ENCODE results near the gene EMILIN3.
A peak's percentile ranks its signal among the peaks of the same experiment; 100 is the strongest.

Gene EMILIN3

GRCh38 chr20:41363601-41364000 is 3.0 kb downstream of the EMILIN3 start:
- no peak for DNase-seq

- DNase-seq: no peak
These were observed 3.9 kb downstream of the EMILIN3 start for GRCh38 chr20:41362748-41363140.

GRCh38 chr20:41361757-41362747 is 4.6 kb downstream of the EMILIN3 start:
- no peak for DNase-seq

GRCh38 chr20:41360831-41361756 is 5.5 kb downstream of the EMILIN3 start:
- DNase-seq: no peak

- no peak for DNase-seq
These were observed 7.0 kb downstream of the EMILIN3 start for GRCh38 chr20:41359541-41360011.

GRCh38 chr20:41358717-41359116 is 7.9 kb downstream of the EMILIN3 start:
- no peak for DNase-seq

- no peak for DNase-seq
These were observed 8.4 kb downstream of the EMILIN3 start for GRCh38 chr20:41358230-41358629.

- no peak for DNase-seq
These were observed 9.0 kb downstream of the EMILIN3 start for GRCh38 chr20:41357424-41358163.

GRCh38 chr20:41356951-41357350 is 9.7 kb downstream of the EMILIN3 start:
- DNase-seq: no peak

GRCh38 chr20:41355598-41356203 is 10.9 kb downstream of the EMILIN3 start:
- no peak for DNase-seq

GRCh38 chr20:41355192-41355591 is 11.4 kb downstream of the EMILIN3 start:
- no peak for DNase-seq

GRCh38 chr20:41353530-41353929 is 13.1 kb downstream of the EMILIN3 start:
- DNase-seq: no peak

- no peak for DNase-seq
These were observed 14.0 kb downstream of the EMILIN3 start for GRCh38 chr20:41352666-41353065.

- peak in 1 of 2 experiments; percentile 17 for DNase-seq
These were observed 14.5 kb downstream of the EMILIN3 start for GRCh38 chr20:41352106-41352505.

GRCh38 chr20:41350408-41350962 is 16.1 kb downstream of the EMILIN3 start:
- no peak for DNase-seq

- no peak for DNase-seq
These were observed 16.7 kb downstream of the EMILIN3 start for GRCh38 chr20:41349943-41350342.

- no peak for DNase-seq
These were observed 17.4 kb downstream of the EMILIN3 start for GRCh38 chr20:41349266-41349665.

- no peak for DNase-seq
These were observed 18.0 kb downstream of the EMILIN3 start for GRCh38 chr20:41348430-41349172.

- DNase-seq: no peak
These were observed 18.8 kb downstream of the EMILIN3 start for GRCh38 chr20:41347523-41348429.

GRCh38 chr20:41345729-41346067 is 20.9 kb downstream of the EMILIN3 start:
- no peak for DNase-seq
